Measurements from ENCODE around the gene SFTPB.

DNA sequence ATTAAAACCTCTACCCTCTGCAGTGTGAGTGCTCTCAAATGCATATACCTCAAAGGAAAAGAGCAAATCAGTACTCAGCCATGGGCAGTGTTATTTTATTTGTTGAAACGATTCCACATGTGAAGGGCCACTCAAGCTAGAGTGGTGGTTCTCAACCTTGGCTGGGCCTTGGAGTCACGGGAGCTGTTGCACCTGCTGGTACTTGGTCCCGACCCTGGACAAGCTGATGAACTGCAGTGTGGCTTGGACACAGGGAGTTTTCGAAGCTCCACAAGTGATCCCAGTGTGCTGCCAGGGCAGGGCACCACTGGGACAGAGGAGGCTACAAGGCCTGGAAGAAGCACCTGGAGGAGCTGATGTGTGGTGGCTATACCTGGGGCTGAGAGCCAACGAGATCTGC is 45.8 kb upstream of the SFTPB start:
- TF ChIP-seq, protein P1, sequence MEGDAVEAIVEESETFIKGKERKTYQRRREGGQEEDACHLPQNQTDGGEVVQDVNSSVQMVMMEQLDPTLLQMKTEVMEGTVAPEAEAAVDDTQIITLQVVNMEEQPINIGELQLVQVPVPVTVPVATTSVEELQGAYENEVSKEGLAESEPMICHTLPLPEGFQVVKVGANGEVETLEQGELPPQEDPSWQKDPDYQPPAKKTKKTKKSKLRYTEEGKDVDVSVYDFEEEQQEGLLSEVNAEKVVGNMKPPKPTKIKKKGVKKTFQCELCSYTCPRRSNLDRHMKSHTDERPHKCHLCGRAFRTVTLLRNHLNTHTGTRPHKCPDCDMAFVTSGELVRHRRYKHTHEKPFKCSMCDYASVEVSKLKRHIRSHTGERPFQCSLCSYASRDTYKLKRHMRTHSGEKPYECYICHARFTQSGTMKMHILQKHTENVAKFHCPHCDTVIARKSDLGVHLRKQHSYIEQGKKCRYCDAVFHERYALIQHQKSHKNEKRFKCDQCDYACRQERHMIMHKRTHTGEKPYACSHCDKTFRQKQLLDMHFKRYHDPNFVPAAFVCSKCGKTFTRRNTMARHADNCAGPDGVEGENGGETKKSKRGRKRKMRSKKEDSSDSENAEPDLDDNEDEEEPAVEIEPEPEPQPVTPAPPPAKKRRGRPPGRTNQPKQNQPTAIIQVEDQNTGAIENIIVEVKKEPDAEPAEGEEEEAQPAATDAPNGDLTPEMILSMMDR (IDR thresholded peaks at IDR 0.05): no peak
- TF ChIP-seq POLR2A (IDR thresholded peaks at IDR 0.05): no peak
